OCI-LY7 (cell line): Measurements from ENCODE around the gene LGR5. TPM values are rescaled to one million over a fixed set of nuclear protein-coding genes. Genes with fewer than 3 reads are reported as not detected.

Source experiments
- BruUV-seq: library from RNA; stranded (reverse); fragments of 400-500 nt; replicated peaks from 2 replicates; lab custom pipeline; 2021; lab: Mats Ljungman, UMichigan
- CTCF ChIA-PET: fragments of 300-600 bp; sonication (Branson Sonifier 250); formaldehyde crosslinking; loops from one replicate; lab custom pipeline; 2022; ENCODE audit warnings: antibody characterized with exemption; ENCODE audit not compliant: unreplicated experiment; lab: Charles Lee
- POLR2A ChIA-PET: fragments of 300-600 bp; sonication (Branson Sonifier 250); formaldehyde crosslinking; loops from one replicate; lab custom pipeline; 2022; ENCODE audit warnings: antibody characterized with exemption; lab: Charles Lee
- DNase-seq: peaks from one replicate; pipeline ENCODE4 v3.0.0-alpha.2; 2015; ENCODE audit warnings: low spot score
- H2AFZ ChIP-seq: fragments of 200-600 bp; sonication (generic), shearing (Covaris generic); 2 replicates; pipeline ENCODE4 v1.6.1; 2014; ENCODE audit warnings: mild to moderate bottlenecking, antibody characterized with exemption, low read length, moderate library complexity
- H3K27ac ChIP-seq: fragments of 200-600 bp; sonication (generic); 2 replicates; pipeline ENCODE4 v1.5.1; 2014; ENCODE audit warnings: mixed run types, low read depth, mild to moderate bottlenecking, moderate library complexity, low read length, inconsistent platforms; ENCODE audit not compliant: poor library complexity, severe bottlenecking
- H3K36me3 ChIP-seq: fragments of 200-600 bp; sonication (generic); 2 replicates; pipeline ENCODE4 v1.6.1; 2014; ENCODE audit warnings: mild to moderate bottlenecking, antibody characterized with exemption, low read length, moderate library complexity, mixed read lengths; ENCODE audit not compliant: insufficient read depth
- H3K4me1 ChIP-seq: fragments of 200-600 bp; sonication (generic); 2 replicates; pipeline ENCODE4 v1.5.1; 2014; ENCODE audit warnings: mild to moderate bottlenecking, low read length; ENCODE audit not compliant: insufficient read depth, poor library complexity, severe bottlenecking
- H3K4me2 ChIP-seq: fragments of 200-600 bp; sonication (generic); 2 replicates; pipeline ENCODE4 v1.6.1; 2014; ENCODE audit warnings: mild to moderate bottlenecking, low read length
- H3K4me3 ChIP-seq: fragments of 200-600 bp; sonication (generic); 2 replicates; pipeline ENCODE4 v1.5.1; 2014; ENCODE audit warnings: mild to moderate bottlenecking, low read depth, low read length; ENCODE audit not compliant: poor library complexity, severe bottlenecking
- H3K79me2 ChIP-seq: fragments of 200-600 bp; sonication (generic); 2 replicates; pipeline ENCODE4 v1.6.1; 2016; ENCODE audit warnings: low read depth, mild to moderate bottlenecking, low read length, moderate library complexity, mixed read lengths; ENCODE audit not compliant: insufficient read depth
- H3K9me2 ChIP-seq: fragments of 200-600 bp; sonication (generic); 2 replicates; pipeline ENCODE4 v1.6.1; 2016; ENCODE audit warnings: mild to moderate bottlenecking, low read length, mixed read lengths; ENCODE audit not compliant: insufficient read depth
- H3K9me3 ChIP-seq: fragments of 200-600 bp; sonication (generic); 2 replicates; pipeline ENCODE4 v1.6.1; 2014; ENCODE audit warnings: mild to moderate bottlenecking, mixed run types, low read length, mixed read lengths
- H4K20me1 ChIP-seq: fragments of 200-600 bp; sonication (generic); 2 replicates; pipeline ENCODE4 v1.6.1; 2014; ENCODE audit warnings: mild to moderate bottlenecking, antibody characterized with exemption, low read length, moderate library complexity, mixed read lengths; ENCODE audit not compliant: insufficient read depth
- EZH2phosphoT487 ChIP-seq: fragments of 200-600 bp; sonication (generic); IDR thresholded peaks from 2 replicates; pipeline ENCODE4 v1.6.1; 2018; ENCODE audit warnings: low read depth, borderline replicate concordance, mild to moderate bottlenecking, mixed run types, antibody characterized with exemption, low read length, moderate library complexity, mixed read lengths
- intact Hi-C: fragments of 100-400 bp; cut with micrococcal nuclease; formaldehyde crosslinking; loops from one replicate; pipeline ENCODE4 v1.10.0; 2022; ENCODE audit not compliant: unreplicated experiment
- total RNA-seq, 2 experiments: library from RNA; depleted of rRNA in 1 of 2; stranded (reverse); fragments of >200 nt in 1 of 2; shearing (Covaris generic) in 1 of 2; gene quantifications; 2 replicates each; pipeline ENCODE4 v1.2.3, GENCODE V29; 2014 to 2022
- TF ChIP-seq, protein P1 (sequence below): fragments of 200-600 bp; sonication (generic); conservative IDR thresholded peaks from 2 replicates; pipeline ENCODE4 v1.5.1; 2014; ENCODE audit warnings: mild to moderate bottlenecking, antibody characterized with exemption, low read length, moderate library complexity, mixed read lengths

LGR5 gene
- total RNA-seq, 2 experiments from 2014 or later, result 0.51 TPM; not detected in 1

DNA sequence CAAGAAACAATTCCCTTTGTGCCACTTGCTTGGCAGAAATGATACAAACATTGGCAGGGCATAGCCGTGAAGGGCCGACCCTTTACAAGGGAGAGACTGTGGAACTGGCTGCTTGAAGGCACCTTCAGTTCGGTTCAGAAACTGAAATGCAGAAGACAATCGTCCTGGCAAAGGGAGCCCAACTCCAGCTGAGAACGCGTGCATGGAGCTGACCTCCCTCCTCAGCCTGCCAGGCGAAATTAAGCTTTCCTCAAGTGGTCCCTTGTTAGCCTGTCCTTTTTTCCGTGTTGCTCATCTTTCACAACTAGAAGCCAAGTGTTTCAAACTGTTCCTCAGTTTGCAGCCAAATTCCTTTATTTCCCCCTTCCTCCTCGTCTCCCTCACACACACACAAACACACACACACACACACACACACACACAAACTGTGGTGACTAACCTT is 8.1 kb downstream of the LGR5 start:
- intact Hi-C loops, result no loop called here
- POLR2A ChIA-PET, result interaction anchor here (0.6 kb wide), 1 partner anchor 22 kb away, joined by 3 read pairs; no protein-coding TSS in a partner anchor
- BruUV-seq, result no TSS peak

DNA sequence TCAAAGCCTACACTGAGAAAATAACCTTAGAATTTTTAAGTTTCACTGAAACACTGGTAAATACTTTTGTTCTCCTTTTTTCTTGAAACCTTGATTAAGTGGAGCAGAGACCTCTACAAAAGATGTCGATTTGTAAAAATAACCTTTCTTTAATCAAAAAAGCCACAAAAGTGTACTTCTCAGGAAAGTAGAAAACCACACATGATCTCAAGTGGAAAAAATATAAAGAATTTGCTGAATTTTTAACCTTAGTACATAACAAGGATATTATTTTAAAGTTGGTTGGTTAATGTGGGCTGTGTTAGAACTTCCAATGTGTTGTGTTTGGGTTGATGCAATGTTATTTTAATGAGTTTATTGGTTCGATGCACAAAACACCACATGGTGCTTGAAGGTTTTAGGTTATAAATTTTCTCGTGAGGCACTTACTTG is 8.6 kb downstream of the LGR5 start:
- Histone ChIP-seq H4K20me1 (no peaks in the 10 kb centered on the region), H3K4me2 (no peak overlapping the region), H3K9me2 (no peaks in the 10 kb centered on the region), H2AFZ (no peak overlapping the region), H3K27ac (no peak overlapping the region), H3K79me2 (no peaks in the 10 kb centered on the region), H3K9me3 (no peaks in the 10 kb centered on the region), H3K4me1 (no peaks in the 10 kb centered on the region), H3K4me3 (no peak overlapping the region), H3K36me3 (no peaks in the 10 kb centered on the region)
- TF ChIP-seq, protein P1, sequence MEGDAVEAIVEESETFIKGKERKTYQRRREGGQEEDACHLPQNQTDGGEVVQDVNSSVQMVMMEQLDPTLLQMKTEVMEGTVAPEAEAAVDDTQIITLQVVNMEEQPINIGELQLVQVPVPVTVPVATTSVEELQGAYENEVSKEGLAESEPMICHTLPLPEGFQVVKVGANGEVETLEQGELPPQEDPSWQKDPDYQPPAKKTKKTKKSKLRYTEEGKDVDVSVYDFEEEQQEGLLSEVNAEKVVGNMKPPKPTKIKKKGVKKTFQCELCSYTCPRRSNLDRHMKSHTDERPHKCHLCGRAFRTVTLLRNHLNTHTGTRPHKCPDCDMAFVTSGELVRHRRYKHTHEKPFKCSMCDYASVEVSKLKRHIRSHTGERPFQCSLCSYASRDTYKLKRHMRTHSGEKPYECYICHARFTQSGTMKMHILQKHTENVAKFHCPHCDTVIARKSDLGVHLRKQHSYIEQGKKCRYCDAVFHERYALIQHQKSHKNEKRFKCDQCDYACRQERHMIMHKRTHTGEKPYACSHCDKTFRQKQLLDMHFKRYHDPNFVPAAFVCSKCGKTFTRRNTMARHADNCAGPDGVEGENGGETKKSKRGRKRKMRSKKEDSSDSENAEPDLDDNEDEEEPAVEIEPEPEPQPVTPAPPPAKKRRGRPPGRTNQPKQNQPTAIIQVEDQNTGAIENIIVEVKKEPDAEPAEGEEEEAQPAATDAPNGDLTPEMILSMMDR, result no peak
- no peak for TF ChIP-seq EZH2phosphoT487
- no TSS peak for BruUV-seq
- ChIA-PET POLR2A (no interaction called here), CTCF (no interaction called here)
- no peak for DNase-seq
- intact Hi-C loops, result no loop called here

More for the DNA sequence above, 8.1 kb downstream of the LGR5 start:
- no peaks in the 10 kb centered on the region for H3K4me1 ChIP-seq
- no peak for DNase-seq
- TF ChIP-seq, protein P1, result no peak
- H3K4me3 ChIP-seq, result no peak overlapping the region
- H3K9me3 ChIP-seq, result no peaks in the 10 kb centered on the region
- no peaks in the 10 kb centered on the region for H4K20me1 ChIP-seq
- no peaks in the 10 kb centered on the region for H3K9me2 ChIP-seq
- no peaks in the 10 kb centered on the region for H3K36me3 ChIP-seq
- no peak overlapping the region for H3K4me2 ChIP-seq
- H3K79me2 ChIP-seq, result no peaks in the 10 kb centered on the region
- H2AFZ ChIP-seq, result no peak overlapping the region
- CTCF ChIA-PET, result no interaction called here
- H3K27ac ChIP-seq, result no peak overlapping the region

DNA sequence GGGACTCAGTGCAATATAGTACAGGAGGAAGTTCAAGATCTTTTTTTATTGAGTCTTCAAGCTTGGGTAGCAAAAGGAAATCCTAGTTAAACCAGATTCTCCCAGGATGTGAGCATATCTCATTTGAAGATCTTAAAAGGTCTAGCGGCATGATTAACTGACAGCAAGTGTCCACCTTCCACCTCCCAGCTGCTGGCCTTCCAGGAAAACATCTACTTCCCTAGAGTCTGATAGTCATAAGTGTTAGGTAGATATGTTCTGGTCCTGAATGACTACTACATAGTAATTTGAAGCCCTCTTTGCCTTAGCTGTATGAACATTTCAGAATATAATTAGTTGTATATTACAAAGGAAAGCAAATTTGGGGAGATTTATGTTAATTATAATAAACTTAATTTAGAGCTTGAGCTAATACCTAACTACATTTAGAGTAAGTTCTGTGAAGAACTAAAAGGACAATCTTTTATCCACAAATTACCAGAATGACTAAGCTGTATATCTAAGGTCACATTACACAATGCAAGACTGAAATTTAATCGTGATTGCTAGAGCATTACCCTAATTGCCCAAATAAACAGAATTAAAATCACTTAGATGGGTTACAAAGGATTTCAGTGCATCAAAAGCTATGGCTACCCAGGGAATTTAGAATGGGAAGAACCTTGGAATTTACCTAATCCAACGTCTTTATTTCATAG is 9.9 kb downstream of the LGR5 start:
- DNase-seq, result no peak
- Histone ChIP-seq H3K9me2 (no peaks in the 10 kb centered on the region), H4K20me1 (no peaks in the 10 kb centered on the region), H3K36me3 (no peaks in the 10 kb centered on the region), H3K4me3 (no peak overlapping the region), H3K4me2 (no peak overlapping the region), H3K4me1 (no peaks in the 10 kb centered on the region), H3K27ac (no peak overlapping the region), H3K9me3 (no peaks in the 10 kb centered on the region), H2AFZ (no peak overlapping the region), H3K79me2 (no peaks in the 10 kb centered on the region)
- intact Hi-C loops, result no loop called here
- ChIA-PET CTCF (no interaction called here), POLR2A (no interaction called here)
- TF ChIP-seq, protein P1, result no peak
- TF ChIP-seq EZH2phosphoT487, result no peak
- no TSS peak for BruUV-seq
